GM12878 (cell line): Measurements from ENCODE around the gene MRPS18A. TPM values are rescaled to one million over a fixed set of nuclear protein-coding genes. Genes with fewer than 3 reads are reported as not detected.

ENCODE experiments used
- ATAC-seq: fragments of 200-7000 bp; cut with Tn5 transposase; 3 replicates; pipeline ENCODE4 v1.9.1; 2020; ENCODE audit warnings: mild to moderate bottlenecking, moderate library complexity
- BruUV-seq: library from RNA; stranded (reverse); fragments of 400-500 nt; replicated peaks from 2 replicates; lab custom pipeline; 2021; lab: Mats Ljungman, UMichigan
- CTCF ChIA-PET: fragments of 300-600 bp; sonication (Branson Sonifier 250); formaldehyde crosslinking; extraction: SDS; loops from one replicate; lab custom pipeline; 2021; ENCODE audit warnings: inconsistent platforms; lab: Yijun Ruan, JAX
- POLR2A ChIA-PET: fragments of 350-600 bp; formaldehyde crosslinking; extraction: SDS; loops from one replicate; lab custom pipeline; 2021; ENCODE audit warnings: inconsistent platforms; lab: Charles Lee
- RAD21 ChIA-PET: fragments of 300-600 bp; sonication (Branson Sonifier 250); formaldehyde crosslinking; loops from one replicate; lab custom pipeline; 2023; ENCODE audit warnings: antibody characterized with exemption; ENCODE audit not compliant: unreplicated experiment; lab: Charles Lee
- SMC1A ChIA-PET: fragments of 300-600 bp; sonication (Branson Sonifier 250); formaldehyde crosslinking; loops from one replicate; lab custom pipeline; 2023; ENCODE audit not compliant: unreplicated experiment, uncharacterized antibody; lab: Charles Lee
- DNase-seq: peaks from one replicate; pipeline ENCODE4 v3.0.0-alpha.2; 2011; ENCODE audit warnings: low read depth, low spot score
- FAIRE-seq: peaks from 3 replicates; lab custom pipeline; 2011; peaks lifted over from hg19 to GRCh38; lab: Jason Lieb, UNC
- H2AFZ ChIP-seq: 2 replicates; pipeline ENCODE4 v1.6.0; 2011; ENCODE audit warnings: low read depth, low read length, control low read depth; ENCODE audit not compliant: control insufficient read depth
- H3K27ac ChIP-seq: 2 replicates; pipeline ENCODE4 v1.5.1; 2011; ENCODE audit warnings: control low read depth; ENCODE audit not compliant: control insufficient read depth, insufficient read depth
- H3K27me3 ChIP-seq, 2 experiments: replicated peaks in 1 of 2; 2 replicates each; pipeline versions ENCODE4 v1.6.0 to v1.6.1; 2011; ENCODE audit warnings: low read length in 1 of 2; ENCODE audit not compliant: control insufficient read depth in 2 of 2, insufficient read depth in 2 of 2
- H3K36me3 ChIP-seq, 2 experiments: 2 replicates each; pipeline ENCODE4 v1.5.1; 2011; ENCODE audit warnings: low read length in 1 of 2; ENCODE audit not compliant: control insufficient read depth in 2 of 2, insufficient read depth in 2 of 2
- H3K4me1 ChIP-seq: 2 replicates; pipeline ENCODE4 v1.6.1; 2011; ENCODE audit warnings: mild to moderate bottlenecking, low read length, moderate library complexity, mixed read lengths; ENCODE audit not compliant: control insufficient read depth, insufficient read depth
- H3K4me2 ChIP-seq: 2 replicates; pipeline ENCODE4 v1.6.0; 2011; ENCODE audit warnings: control low read depth; ENCODE audit not compliant: control insufficient read depth, insufficient read depth
- H3K4me3 ChIP-seq: fragments of 200-600 bp; sonication (generic); 2 replicates; pipeline ENCODE4 v1.5.1; 2016
- H3K79me2 ChIP-seq: 2 replicates; pipeline ENCODE4 v1.6.0; 2011; ENCODE audit warnings: low read length; ENCODE audit not compliant: control insufficient read depth, insufficient read depth
- H3K9ac ChIP-seq: 2 replicates; pipeline ENCODE4 v1.8.0; 2011; ENCODE audit warnings: low read length, control low read depth, mixed read lengths; ENCODE audit not compliant: control insufficient read depth, insufficient read depth
- H3K9me3 ChIP-seq: replicated peaks from 3 replicates; pipeline ENCODE4 v1.5.1; 2011; ENCODE audit warnings: mild to moderate bottlenecking, low read length; ENCODE audit not compliant: control insufficient read depth, insufficient read depth
- H4K20me1 ChIP-seq: 2 replicates; pipeline ENCODE4 v1.6.0; 2011; ENCODE audit not compliant: control insufficient read depth, insufficient read depth
- ASH2L ChIP-seq: fragments of 300-600, 200-600 bp; sonication (generic); IDR thresholded peaks from 2 replicates; pipeline ENCODE4 v1.6.1; 2017; ENCODE audit warnings: low read depth, mild to moderate bottlenecking, borderline replicate concordance
- BACH1 ChIP-seq: fragments of 450-650 bp; IDR thresholded peaks from 2 replicates; pipeline ENCODE4 v1.6.1; 2017; ENCODE audit warnings: mild to moderate bottlenecking, borderline replicate concordance
- EP300 ChIP-seq, 2 experiments: fragments of 150-350 bp in 1 of 2; IDR thresholded peaks; 2 replicates each; pipeline ENCODE4 v1.6.1; 2011 to 2012; ENCODE audit warnings: low read depth in 2 of 2, low read length in 2 of 2, borderline replicate concordance in 1 of 2, improper control_type of control experiment in 1 of 2, inconsistent platforms in 1 of 2; ENCODE audit not compliant: control insufficient read depth in 1 of 2
- IRF5 ChIP-seq: fragments of 450-650 bp; IDR thresholded peaks from 2 replicates; pipeline ENCODE4 v1.6.1; 2017; ENCODE audit warnings: borderline replicate concordance
- NFIC ChIP-seq: IDR thresholded peaks from 2 replicates; pipeline ENCODE4 v1.6.1; 2012; ENCODE audit warnings: low read depth, mild to moderate bottlenecking, inconsistent platforms, low read length, moderate library complexity
- PRDM15 ChIP-seq: fragments of 450-650 bp; formaldehyde crosslinking; IDR thresholded peaks from 2 replicates; pipeline ENCODE4 v1.4.0; 2020; ENCODE audit warnings: mild to moderate bottlenecking, moderate library complexity
- RB1 ChIP-seq: fragments of 450-650 bp; formaldehyde crosslinking; IDR thresholded peaks from 2 replicates; pipeline ENCODE4 v1.6.1; 2017; ENCODE audit warnings: mild to moderate bottlenecking, borderline replicate concordance
- RFX5 ChIP-seq: IDR thresholded peaks from 2 replicates; pipeline ENCODE4 v1.6.1; 2011; ENCODE audit warnings: low read depth, low read length, improper control_type of control experiment
- SMC3 ChIP-seq: IDR thresholded peaks from 2 replicates; pipeline ENCODE4 v1.6.1; 2011; ENCODE audit warnings: low read length, improper control_type of control experiment, borderline replicate concordance
- WRNIP1 ChIP-seq: IDR thresholded peaks from 2 replicates; pipeline ENCODE4 v1.6.1; 2011; ENCODE audit warnings: low read depth, low read length, improper control_type of control experiment, borderline replicate concordance
- WGBS: methylation state at CpG from one replicate; pipeline ENCODE4 v1.1.6; 2016; ENCODE audit warnings: low lambda C conversion rate; ENCODE audit not compliant: insufficient replicate concordance, insufficient coverage; ENCODE audit errors: missing lambda C conversion rate; 5-methylcytosine and 5-hydroxymethylcytosine counted together
- in situ Hi-C: fragments of 300-500 bp; cut with MboI; formaldehyde crosslinking; loops from 9 replicates; pipeline ENCODE4 v1.14.3; 2018; ENCODE audit warnings: mixed read lengths
- intact Hi-C: fragments of 100-400 bp; cut with micrococcal nuclease; formaldehyde crosslinking; loops from one replicate; pipeline ENCODE4 v1.14.2; 2022; ENCODE audit not compliant: unreplicated experiment
- polyA plus RNA-seq, 11 experiments: library from polyadenylated mRNA; depleted of rRNA in 4 of 11; unstranded in 6 of 11; stranded (reverse) in 5 of 11; fragments of >200 nt; fragmentation: Nextera tagmentation in 4 of 11; fragmentation: Illumina TruSeq in 1 of 11; extraction: Ambion mirVana in 4 of 11; extraction: Trizol in 1 of 11; gene quantifications; 1 replicate in 1 of 11; 2 replicates in 10 of 11; pipeline versions ENCODE4 v1.2.1 to v1.2.3, GENCODE V29; 2011 to 2016; ENCODE audit warnings: inconsistent platforms in 2 of 11, missing spikeins in 2 of 11, low read depth in 1 of 11
- total RNA-seq, 4 experiments: library from RNA; depleted of rRNA in 3 of 4; stranded (reverse); fragments of >200 nt in 3 of 4; fragmentation: Illumina TruSeq in 1 of 4; extraction: Trizol in 1 of 4; gene quantifications; 2 replicates each; pipeline versions ENCODE4 v1.2.1 to v1.2.3, GENCODE V29; 2013 to 2021
- TF ChIP-seq, protein P1 (sequence below): fragments of 450-650 bp; IDR thresholded peaks from 2 replicates; pipeline ENCODE4 v1.6.1; 2017; ENCODE audit warnings: mild to moderate bottlenecking, low read depth, inconsistent platforms; ENCODE audit not compliant: poor library complexity, severe bottlenecking

Gene MRPS18A
- total and polyA plus RNA-seq, 10 of the 15 experiments (the other 5 are each of a cell fraction or from before 2014, with no cell fraction given): 66.3 to 158 (median 98.7) TPM

- Histone ChIP-seq H3K9me3 (no peaks in the 10 kb centered on the region), H2AFZ (peak overlapping the region; percentile 49), H3K27ac (peak overlapping the region; percentile 70), H4K20me1 (no peaks in the 10 kb centered on the region), H3K4me2 (peak overlapping the region; percentile 91), H3K4me3 (peak overlapping the region; percentile 53; the same call in 1 of the 2 replicates), H3K27me3 (no peaks in the 10 kb centered on the region), H3K36me3 (no peaks in the 10 kb centered on the region), H3K9ac (peak overlapping the region; percentile 38; the same call in 1 of the 2 replicates), H3K4me1 (peaks cover 24% of the 10 kb centered on the region), H3K79me2 (no peaks in the 10 kb centered on the region; the same call in 1 of the 2 replicates)
- ChIA-PET POLR2A (interaction anchor here (0.5 to 2.0 kb wide), 17 partner anchors 9 to 513 kb away, joined by 3 to 15 read pairs (median 4); partner anchors contain the start of gene VEGFA), CTCF (interaction anchor here (0.7 to 5.1 kb wide), 39 partner anchors 8 to 360 kb away, joined by 3 to 102 read pairs (median 5); partner anchors contain the start of genes MRPS18A and VEGFA), RAD21 (interaction anchor here (0.6 to 2.7 kb wide), 34 partner anchors 9 to 373 kb away, joined by 3 to 76 read pairs (median 6); partner anchors contain the start of genes GTPBP2, MRPS18A and VEGFA), SMC1A (interaction anchor here (0.7 to 5.8 kb wide), 33 partner anchors 9 to 361 kb away, joined by 3 to 87 read pairs (median 4); partner anchors contain the start of genes MRPS18A and VEGFA)
- DNase-seq (no peak), FAIRE-seq (no peak), ATAC-seq (no peak)
- intact Hi-C loops: loop anchor here (1.0 to 5.0 kb wide), 3 partner anchors 33 to 350 kb away; no protein-coding TSS in a partner anchor
- in situ Hi-C loops: loop anchor here (5.0 kb wide), 1 partner anchor 353 kb away; no protein-coding TSS in a partner anchor
- no TSS peak for BruUV-seq
- 22% methylated on average over 2 of the region's 2 CpGs for WGBS
- TF ChIP-seq EP300 (IDR thresholded peaks at IDR 0.05; ENCODE audit: borderline replicate concordance in 1 of 2, control insufficient read depth in 1 of 2, low read depth in 2 of 2, low read length in 2 of 2) (no peak), NFIC (no peak), IRF5 (no peak), WRNIP1 (no peak), PRDM15 (CRISPR knock-in tag) (no peak), ASH2L (no peak), BACH1 (no peak), RFX5 (no peak), SMC3 (no peak), RB1 (no peak)
- TF ChIP-seq, protein P1, sequence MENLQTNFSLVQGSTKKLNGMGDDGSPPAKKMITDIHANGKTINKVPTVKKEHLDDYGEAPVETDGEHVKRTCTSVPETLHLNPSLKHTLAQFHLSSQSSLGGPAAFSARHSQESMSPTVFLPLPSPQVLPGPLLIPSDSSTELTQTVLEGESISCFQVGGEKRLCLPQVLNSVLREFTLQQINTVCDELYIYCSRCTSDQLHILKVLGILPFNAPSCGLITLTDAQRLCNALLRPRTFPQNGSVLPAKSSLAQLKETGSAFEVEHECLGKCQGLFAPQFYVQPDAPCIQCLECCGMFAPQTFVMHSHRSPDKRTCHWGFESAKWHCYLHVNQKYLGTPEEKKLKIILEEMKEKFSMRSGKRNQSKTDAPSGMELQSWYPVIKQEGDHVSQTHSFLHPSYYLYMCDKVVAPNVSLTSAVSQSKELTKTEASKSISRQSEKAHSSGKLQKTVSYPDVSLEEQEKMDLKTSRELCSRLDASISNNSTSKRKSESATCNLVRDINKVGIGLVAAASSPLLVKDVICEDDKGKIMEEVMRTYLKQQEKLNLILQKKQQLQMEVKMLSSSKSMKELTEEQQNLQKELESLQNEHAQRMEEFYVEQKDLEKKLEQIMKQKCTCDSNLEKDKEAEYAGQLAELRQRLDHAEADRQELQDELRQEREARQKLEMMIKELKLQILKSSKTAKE: no peak
Observed at GRCh38 chr6:43724354-43724753, 36.8 kb upstream of the MRPS18A start.
